CD14-positive monocyte (primary cell): Measurements from ENCODE around the gene TUBA1A. TPM values are rescaled to one million over a fixed set of nuclear protein-coding genes. Genes with fewer than 3 reads are reported as not detected.
"Not testable (repeated sequence)": the region's sequence is repeated elsewhere in the genome, so short reads cannot be mapped to it uniquely, and the experiment has no call there.

Experiments
- DNase-seq, 3 donors: peaks; one replicate each; pipeline ENCODE4 v3.0.0-alpha.2; 2011 to 2022
- H2AFZ ChIP-seq: 2 replicates; pipeline ENCODE4 v1.6.0; 2012; ENCODE audit warnings: mild to moderate bottlenecking, low read depth, low read length, inconsistent platforms; ENCODE audit not compliant: insufficient read depth, poor library complexity, severe bottlenecking
- H3K27ac ChIP-seq, 2 donors: 1 replicate in 1 of 2; 2 replicates in 1 of 2; pipeline ENCODE4 v1.5.1; 2012 to 2013; ENCODE audit warnings: low read length in 2 of 2, control low read depth in 1 of 2, inconsistent platforms in 1 of 2, low read depth in 1 of 2, mild to moderate bottlenecking in 1 of 2
- H3K27me3 ChIP-seq, 2 donors: one replicate each; pipeline versions ENCODE4 v1.6.0 to v1.6.1; 2011 to 2013; ENCODE audit warnings: low read length in 2 of 2; ENCODE audit not compliant: control insufficient read depth in 2 of 2, insufficient read depth in 2 of 2
- H3K36me3 ChIP-seq, 2 donors: replicated peaks in 1 of 2; 1 replicate in 1 of 2; 2 replicates in 1 of 2; pipeline versions ENCODE4 v1.5.1 to v1.6.1; 2012 to 2013; ENCODE audit warnings: low read length in 2 of 2, control low read depth in 1 of 2, inconsistent platforms in 1 of 2, mild to moderate bottlenecking in 1 of 2; ENCODE audit not compliant: insufficient read depth in 2 of 2, control insufficient read depth in 1 of 2
- H3K4me1 ChIP-seq, 2 donors: 1 replicate in 1 of 2; 2 replicates in 1 of 2; pipeline versions ENCODE4 v1.5.1 to v1.6.1; 2012 to 2013; ENCODE audit warnings: low read length in 2 of 2, control low read depth in 1 of 2, inconsistent platforms in 1 of 2, mild to moderate bottlenecking in 1 of 2, moderate library complexity in 1 of 2; ENCODE audit not compliant: insufficient read depth in 2 of 2, control insufficient read depth in 1 of 2
- H3K4me2 ChIP-seq: replicated peaks from 2 replicates; pipeline ENCODE3; 2012; ENCODE audit warnings: low read length, moderate library complexity, mild to moderate bottlenecking; ENCODE audit not compliant: poor library complexity, severe bottlenecking; ENCODE audit errors: extremely low read depth
- H3K4me3 ChIP-seq, 3 experiments: fragments of 200-600 bp in 1 of 3; sonication (generic) in 1 of 3; replicated peaks in 1 of 3; 1 replicate in 2 of 3; 2 replicates in 1 of 3; pipeline ENCODE4 v1.5.1; 2011 to 2013; ENCODE audit warnings: low read length in 3 of 3, mild to moderate bottlenecking in 3 of 3, control low read depth in 2 of 3, low read depth in 2 of 3, inconsistent platforms in 1 of 3, moderate library complexity in 1 of 3
- H3K79me2 ChIP-seq: 2 replicates; pipeline ENCODE4 v1.6.0; 2012; ENCODE audit warnings: mild to moderate bottlenecking, control low read depth, inconsistent platforms, low read length, moderate library complexity; ENCODE audit not compliant: insufficient read depth
- H3K9ac ChIP-seq: 2 replicates; pipeline ENCODE4 v1.6.0; 2017; ENCODE audit warnings: low read length, mild to moderate bottlenecking; ENCODE audit not compliant: insufficient read depth, poor library complexity, severe bottlenecking
- H3K9me3 ChIP-seq, 2 donors: replicated peaks in 1 of 2; 1 replicate in 1 of 2; 2 replicates in 1 of 2; pipeline versions ENCODE4 v1.5.1 to v1.6.1; 2012 to 2013; ENCODE audit warnings: low read length in 2 of 2, control low read depth in 1 of 2; ENCODE audit not compliant: control insufficient read depth in 1 of 2, insufficient read depth in 1 of 2
- H4K20me1 ChIP-seq: 2 replicates; pipeline ENCODE4 v1.6.0; 2012; ENCODE audit warnings: mild to moderate bottlenecking, low read length, control low read depth, moderate library complexity; ENCODE audit not compliant: insufficient read depth
- H3K27ac Mint-ChIP-seq, 7 donors: one replicate each; pipeline ENCODE4 v1.8.0; 2020; ENCODE audit warnings: mild to moderate bottlenecking in 7 of 7, mixed read lengths in 7 of 7, moderate library complexity in 6 of 7, inconsistent platforms in 2 of 7
- H3K27me3 Mint-ChIP-seq, 3 donors: one replicate each; pipeline ENCODE4 v1.8.0; 2021 to 2022; ENCODE audit warnings: low read depth in 3 of 3, mild to moderate bottlenecking in 3 of 3, mixed read lengths in 3 of 3, moderate library complexity in 3 of 3, inconsistent platforms in 1 of 3
- H3K36me3 Mint-ChIP-seq, 2 donors: one replicate each; pipeline ENCODE4 v1.8.0; 2020; ENCODE audit warnings: mixed read lengths in 2 of 2, inconsistent platforms in 1 of 2, mild to moderate bottlenecking in 1 of 2
- H3K4me1 Mint-ChIP-seq: one replicate; pipeline ENCODE4 v1.8.0; 2020; ENCODE audit warnings: mild to moderate bottlenecking, mixed read lengths
- H3K4me3 Mint-ChIP-seq, 2 donors: one replicate each; pipeline ENCODE4 v1.8.0; 2020; ENCODE audit warnings: mild to moderate bottlenecking in 2 of 2, mixed read lengths in 2 of 2, moderate library complexity in 1 of 2
- H3K9me3 Mint-ChIP-seq, 7 donors: one replicate each; pipeline ENCODE4 v1.8.0; 2020 to 2022; ENCODE audit warnings: mixed read lengths in 7 of 7, mild to moderate bottlenecking in 6 of 7, moderate library complexity in 6 of 7, inconsistent platforms in 2 of 7
- CTCF ChIP-seq: fragments of 200-600 bp; IDR thresholded peaks from one replicate; pipeline ENCODE4 v1.8.0; 2022; ENCODE audit warnings: antibody characterized with exemption, mild to moderate bottlenecking
- WGBS: methylation state at CpG from one replicate; pipeline ENCODE4 v1.1.5; 2013; ENCODE audit warnings: missing lambda C conversion rate; ENCODE audit not compliant: insufficient coverage; 5-methylcytosine and 5-hydroxymethylcytosine counted together
- intact Hi-C, 2 donors: fragments of 100-400 bp; cut with micrococcal nuclease; formaldehyde crosslinking; loops; one replicate each; pipeline versions ENCODE4 v1.15.0 to v1.15.1; 2023
- polyA plus RNA-seq, 3 donors: library from polyadenylated mRNA; depleted of rRNA in 1 of 3; unstranded in 2 of 3; stranded (reverse) in 1 of 3; fragments of 300-500 nt in 2 of 3; fragments of >200 nt in 1 of 3; fragmentation: Illumina TruSeq in 2 of 3; gene quantifications; 1 replicate in 2 of 3; 2 replicates in 1 of 3; pipeline ENCODE4 v1.2.3, GENCODE V29; 2012 to 2021

The TUBA1A gene
- polyA plus RNA-seq, 3 donors = 859 to 1,779 (median 946) TPM

GRCh38 chr12:49197256-49197655 lies 8.4 kb upstream of the TUBA1A start:
- Mint-ChIP-seq H3K36me3 (peaks cover 10 to 11% of the 10 kb centered on the region in 2 donors), H3K9me3 (no peaks in the 10 kb centered on the region), H3K27ac (peak overlapping the region in 3 of 7 donors; percentile 36 to 64 (median 40)), H3K27me3 (peaks cover 0 to 2% (median 0%) of the 10 kb centered on the region in 3 donors), H3K4me1 (peaks cover 40% of the 10 kb centered on the region), H3K4me3 (no peak overlapping the region)
- Histone ChIP-seq H3K27me3 (no peaks in the 10 kb centered on the region), H2AFZ (no peak overlapping the region), H3K27ac (no peak overlapping the region), H3K79me2 (no peaks in the 10 kb centered on the region), H3K4me2 (no peak overlapping the region), H3K36me3 (no peaks in the 10 kb centered on the region), H3K9ac (no peak overlapping the region), H4K20me1 (no peaks in the 10 kb centered on the region), H3K9me3 (no peaks in the 10 kb centered on the region), H3K4me3 (no peak overlapping the region), H3K4me1 (peaks cover 45 to 47% of the 10 kb centered on the region in 2 donors)
- WGBS = 8% methylated on average over 5 of the region's 5 CpGs
- DNase-seq = no peak
- TF ChIP-seq CTCF = no peak
- intact Hi-C loops = no loop called here

DNA sequence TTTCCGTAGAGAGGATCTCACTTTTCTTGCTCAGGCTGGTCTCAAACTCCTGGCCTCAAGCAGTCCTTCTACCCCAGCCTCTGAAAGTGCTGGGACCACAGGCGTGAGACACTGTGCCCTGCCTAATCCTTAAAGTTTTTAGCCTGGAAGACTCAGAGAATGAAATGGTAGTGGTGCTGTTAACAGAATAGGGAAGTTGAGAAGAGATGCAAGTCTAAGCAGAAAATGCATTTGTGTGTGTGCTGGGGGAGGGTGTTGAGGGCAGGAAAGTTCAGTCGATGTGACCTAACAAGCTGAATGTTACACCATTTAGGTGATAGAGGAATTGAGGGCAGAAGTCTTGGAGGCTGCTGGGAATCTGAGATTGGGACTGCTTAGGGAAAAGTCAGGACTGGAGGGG lies 6.9 kb upstream of the TUBA1A start:
- Histone ChIP-seq H3K27ac (peak overlapping the region; percentile 64 to 79), H3K4me3 (peak overlapping the region in 1 of 3 experiments; percentile 22), H3K79me2 (no peaks in the 10 kb centered on the region), H2AFZ (peak overlapping the region; percentile 73), H4K20me1 (no peaks in the 10 kb centered on the region), H3K9me3 (no peaks in the 10 kb centered on the region), H3K4me1 (peaks cover 30 to 33% of the 10 kb centered on the region in 2 donors), H3K36me3 (no peaks in the 10 kb centered on the region), H3K9ac (peak overlapping the region; percentile 22), H3K4me2 (peak overlapping the region; percentile 43), H3K27me3 (no peaks in the 10 kb centered on the region)
- 50% methylated on average over 2 of the region's 3 CpGs for WGBS
- intact Hi-C loops = no loop called here
- Mint-ChIP-seq H3K4me3 (peak overlapping the region in 1 of 2 donors; percentile 31), H3K9me3 (no peaks in the 10 kb centered on the region), H3K4me1 (peaks cover 27% of the 10 kb centered on the region), H3K27me3 (peaks cover 0 to 2% (median 0%) of the 10 kb centered on the region in 3 donors), H3K27ac (peak overlapping the region; percentile 80 to 92 (median 89)), H3K36me3 (peaks cover 13 to 14% of the 10 kb centered on the region in 2 donors)
- peak; percentile 38 to 44 (median 41) for DNase-seq
- no peak for TF ChIP-seq CTCF

DNA sequence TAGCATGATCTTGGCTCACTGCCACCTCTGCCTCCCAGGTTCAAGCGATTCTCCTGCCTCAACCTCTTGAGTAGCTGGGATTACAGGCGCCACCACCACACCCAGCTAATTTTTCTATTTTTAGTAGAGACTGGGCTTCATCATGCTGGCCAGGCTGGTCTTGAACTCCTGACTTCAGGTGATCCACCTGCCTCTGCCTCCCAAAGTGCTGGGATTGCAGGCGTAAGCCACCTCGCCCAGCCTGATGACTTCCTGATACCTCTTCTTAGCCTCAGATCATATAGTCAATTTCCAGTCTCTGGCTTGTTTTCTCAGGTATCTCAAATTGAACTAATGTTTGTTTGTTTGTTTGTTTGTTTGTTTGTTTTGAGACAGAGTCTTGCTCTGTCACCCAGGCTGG lies 4.9 kb upstream of the TUBA1A start:
- H3K27me3 ChIP-seq, intact Hi-C loops, H4K20me1 ChIP-seq, H2AFZ ChIP-seq, H3K27me3 Mint-ChIP-seq, H3K27ac ChIP-seq, H3K27ac Mint-ChIP-seq, H3K9me3 Mint-ChIP-seq, DNase-seq, H3K9me3 ChIP-seq, H3K4me3 ChIP-seq, H3K36me3 ChIP-seq, H3K9ac ChIP-seq, H3K4me3 Mint-ChIP-seq, H3K4me2 ChIP-seq: not testable (repeated sequence)
- WGBS = 94% methylated on average over 2 of the region's 4 CpGs
- Histone ChIP-seq H3K79me2 (peaks cover 13% of the 10 kb centered on the region), H3K4me1 (peaks cover 39% of the 10 kb centered on the region in 2 donors)
- Mint-ChIP-seq H3K36me3 (peaks cover 10 to 14% of the 10 kb centered on the region in 2 donors), H3K4me1 (peaks cover 31% of the 10 kb centered on the region)
